ENCODE measurements around the gene CEACAM19. TPM values are rescaled to one million over a fixed set of nuclear protein-coding genes. Genes with fewer than 3 reads are reported as not detected.
A peak's percentile ranks its signal among the peaks of the same experiment; 100 is the strongest.

CEACAM19 gene
- polyA plus RNA-seq, 6 donors from 2014 or later = not detected

GRCh38 chr19:44728178-44728577 lies 56.9 kb downstream of the CEACAM19 start:
- Mint-ChIP-seq H3K4me3 (peak overlapping the region in 3 of 8 donors; percentile 29 to 83 (median 41)), H3K27ac (peak overlapping the region; percentile 15 to 70 (median 52)), H3K27me3 (peaks cover 0 to 8% (median 0%) of the 10 kb centered on the region in 3 donors), H3K4me1 (peaks cover 22 to 49% (median 47%) of the 10 kb centered on the region in 3 donors), H3K9me3 (peaks cover 0 to 2% (median 0%) of the 10 kb centered on the region in 7 donors), H3K36me3 (no peaks in the 10 kb centered on the region)
- ATAC-seq (ENCODE audit: low read depth in 2 of 2) = no peak
- DNase-seq = no peak

GRCh38 chr19:44729516-44730033 lies 58.3 kb downstream of the CEACAM19 start:
- ATAC-seq (ENCODE audit: low read depth in 2 of 2) = peak; percentile 86 to 90
- no peak for DNase-seq
- Mint-ChIP-seq H3K9me3 (peaks cover 0 to 2% (median 0%) of the 10 kb centered on the region in 7 donors), H3K4me3 (peak overlapping the region in 7 of 8 donors; percentile 7 to 61 (median 37)), H3K27me3 (peaks cover 0 to 4% (median 0%) of the 10 kb centered on the region in 3 donors), H3K4me1 (peaks cover 17 to 36% (median 33%) of the 10 kb centered on the region in 3 donors), H3K36me3 (no peaks in the 10 kb centered on the region), H3K27ac (peak overlapping the region in 5 of 6 donors; percentile 28 to 92 (median 73))

GRCh38 chr19:44731081-44731480 lies 59.8 kb downstream of the CEACAM19 start:
- ATAC-seq (ENCODE audit: low read depth in 2 of 2) = no peak
- Mint-ChIP-seq H3K36me3 (no peaks in the 10 kb centered on the region), H3K4me1 (peaks cover 13 to 26% (median 22%) of the 10 kb centered on the region in 3 donors), H3K9me3 (peaks cover 0 to 2% (median 0%) of the 10 kb centered on the region in 7 donors), H3K27me3 (no peaks in the 10 kb centered on the region), H3K27ac (no peak overlapping the region), H3K4me3 (no peak overlapping the region)
- DNase-seq = no peak

- Mint-ChIP-seq H3K4me1 (peaks cover 13 to 26% (median 23%) of the 10 kb centered on the region in 3 donors), H3K4me3 (no peak overlapping the region), H3K27me3 (no peaks in the 10 kb centered on the region), H3K9me3 (peaks cover 0 to 2% (median 0%) of the 10 kb centered on the region in 7 donors), H3K27ac (peak overlapping the region in 1 of 6 donors; percentile 71), H3K36me3 (no peaks in the 10 kb centered on the region)
- ATAC-seq (ENCODE audit: low read depth in 2 of 2) (no peak), DNase-seq (no peak)
Measured at GRCh38 chr19:44731622-44732021, 60.3 kb downstream of the CEACAM19 start.

GRCh38 chr19:44732235-44733014 lies 61.1 kb downstream of the CEACAM19 start:
- peak overlapping the region in 1 of 6 donors; percentile 44 for H3K27ac Mint-ChIP-seq

More at GRCh38 chr19:44732235-44733014, 61.1 kb downstream of the CEACAM19 start:
- Mint-ChIP-seq H3K9me3 (peaks cover 0 to 2% (median 0%) of the 10 kb centered on the region in 7 donors), H3K4me3 (no peak overlapping the region), H3K4me1 (peaks cover 13 to 32% (median 30%) of the 10 kb centered on the region in 3 donors), H3K36me3 (no peaks in the 10 kb centered on the region), H3K27me3 (no peaks in the 10 kb centered on the region)
- ATAC-seq (ENCODE audit: low read depth in 2 of 2) (no peak), DNase-seq (no peak)

Other genes starting within 250 kb of the CEACAM19 start
- 1 to 10 TPM; 1.5 to 6.7 (median 2.3) TPM for gene ZNF229, start 223.0 kb upstream of the CEACAM19 start, polyA plus RNA-seq (ENCODE audit: low read depth in 6 of 6)
- 10 to 100 TPM in 4 of 6 donors, 1 to 10 TPM in 2; 3.0 to 16.5 (median 11.9) TPM for gene ZNF180, start 171.0 kb upstream of the CEACAM19 start, polyA plus RNA-seq (ENCODE audit: low read depth in 6 of 6)
- gene CEACAM20, start 141.8 kb upstream of the CEACAM19 start, polyA plus RNA-seq (ENCODE audit: low read depth in 6 of 6) = not detected
- gene IGSF23, start 57.9 kb upstream of the CEACAM19 start, polyA plus RNA-seq (ENCODE audit: low read depth in 6 of 6) = not detected
- gene PVR, start 27.6 kb upstream of the CEACAM19 start, polyA plus RNA-seq (ENCODE audit: low read depth in 6 of 6) = not detected
- gene CEACAM16, start 27.7 kb downstream of the CEACAM19 start, polyA plus RNA-seq (ENCODE audit: low read depth in 6 of 6) = not detected
- gene BCL3, start 77.2 kb downstream of the CEACAM19 start, polyA plus RNA-seq (ENCODE audit: low read depth in 6 of 6) = 10 to 100 TPM in 5 of 6 donors, 1 to 10 TPM in 1; 8.2 to 17.4 (median 14.1) TPM
- gene CBLC, start 106.4 kb downstream of the CEACAM19 start, polyA plus RNA-seq (ENCODE audit: low read depth in 6 of 6) = not detected
- not detected for gene BCAM, start 137.6 kb downstream of the CEACAM19 start, polyA plus RNA-seq (ENCODE audit: low read depth in 6 of 6)
- not detected for gene NECTIN2, start 174.8 kb downstream of the CEACAM19 start, polyA plus RNA-seq (ENCODE audit: low read depth in 6 of 6)
- 10 to 100 TPM; 21.3 to 36.2 (median 25.8) TPM for gene TOMM40, start 219.8 kb downstream of the CEACAM19 start, polyA plus RNA-seq (ENCODE audit: low read depth in 6 of 6)
- gene APOE, start 234.3 kb downstream of the CEACAM19 start, polyA plus RNA-seq (ENCODE audit: low read depth in 6 of 6) = not detected
- gene APOC1, start 243.1 kb downstream of the CEACAM19 start, polyA plus RNA-seq (ENCODE audit: low read depth in 6 of 6) = not detected